ENCODE measurements around the gene TPD52L1. TPM values are rescaled to one million over a fixed set of nuclear protein-coding genes. Genes with fewer than 3 reads are reported as not detected.

Gene TPD52L1
- total and polyA plus RNA-seq, 2 donors (not counting 3 experiments of a cell fraction or from before 2014, with no cell fraction given), result 0.29 to 0.37 TPM

GRCh38 chr6:125163811-125164210 is 10.2 kb downstream of the TPD52L1 start:
- H3K9ac ChIP-seq (replicated peaks; ENCODE audit: extremely low read depth, insufficient read depth, low read length), result no peak overlapping the region
- BruUV-seq (replicated peaks), result no TSS peak
- no peaks in the 10 kb centered on the region for H3K9me3 ChIP-seq (replicated peaks; ENCODE audit: control insufficient read depth, insufficient read depth, low read length)
- POLR2A ChIA-PET, result no interaction called here
- no peak overlapping the region for H2AFZ ChIP-seq (ENCODE audit: low read depth, low read length)
- no peaks in the 10 kb centered on the region for H3K36me3 ChIP-seq (ENCODE audit: control insufficient read depth in 2 of 2, extremely low read depth in 1 of 2, insufficient read depth in 2 of 2, low read length in 2 of 2)
- no peak for FAIRE-seq
- no peak overlapping the region for H3K27ac ChIP-seq (ENCODE audit: insufficient read depth, low read depth, low read length)
- H3K9me1 ChIP-seq (replicated peaks; ENCODE audit: control insufficient read depth, extremely low read depth, insufficient read depth, low read length), result no peaks in the 10 kb centered on the region
- dilution Hi-C loops (cut with MboI; ENCODE audit: extremely low pct_ligation_motif_present, low sequenced_read_pairs), result no loop called here
- DNase-seq (ENCODE audit: low read depth, low spot score), result no peak
- no peaks in the 10 kb centered on the region for H3K4me1 ChIP-seq (ENCODE audit: control insufficient read depth, extremely low read depth, insufficient read depth, low read length)
- no peaks in the 10 kb centered on the region for H3K27me3 ChIP-seq (ENCODE audit: control insufficient read depth in 2 of 2, insufficient read depth in 2 of 2, low read length in 2 of 2)
- no peak overlapping the region for H3K4me2 ChIP-seq (ENCODE audit: insufficient read depth, low read length)
- intact Hi-C loops (cut with micrococcal nuclease), result no loop called here
- no peaks in the 10 kb centered on the region for H3K79me2 ChIP-seq (ENCODE audit: control insufficient read depth, insufficient read depth, low read length)
- CTCF ChIA-PET, result interaction anchor here (1.1 to 2.7 kb wide), 3 partner anchors 10 to 28 kb away, joined by 3 to 13 read pairs (median 7); partner anchors contain the start of gene TPD52L1
- H4K20me1 ChIP-seq (replicated peaks; ENCODE audit: control insufficient read depth, extremely low read depth, insufficient read depth, low read length), result no peaks in the 10 kb centered on the region
- no peak overlapping the region for H3K4me3 ChIP-seq (replicated peaks in 1 of 3; ENCODE audit: insufficient read depth in 1 of 3, low read depth in 1 of 3, low read length in 3 of 3)
- TF ChIP-seq MAX (IDR thresholded peaks at IDR 0.05; ENCODE audit: insufficient read depth, insufficient read length), result no peak
- no peak for TF ChIP-seq POLR2AphosphoS5 (IDR thresholded peaks at IDR 0.05; ENCODE audit: insufficient read depth, low read depth, low read length)
- no peak for TF ChIP-seq GATA2 (IDR thresholded peaks at IDR 0.05; ENCODE audit: insufficient read depth, insufficient read length, low read depth, low read length)
- no peak for TF ChIP-seq CTCF (IDR thresholded peaks at IDR 0.05; ENCODE audit: extremely low read depth in 1 of 2, insufficient read depth in 1 of 2, low read depth in 1 of 2, low read length in 2 of 2)
- no peak for TF ChIP-seq FOS (IDR thresholded peaks at IDR 0.05; ENCODE audit: borderline replicate concordance, insufficient read depth, low read length)
- no peak for TF ChIP-seq MYC (IDR thresholded peaks at IDR 0.05; ENCODE audit: low read depth, low read length)
- TF ChIP-seq JUN (IDR thresholded peaks at IDR 0.05; ENCODE audit: borderline replicate concordance, insufficient read depth, insufficient read length, low read depth), result no peak
- no peak for TF ChIP-seq POLR2A (IDR thresholded peaks at IDR 0.05; ENCODE audit: low read depth, low read length)
- TF ChIP-seq EZH2 (IDR thresholded peaks at IDR 0.05; ENCODE audit: borderline replicate concordance, low read depth, low read length, severe bottlenecking), result no peak

Measured in endothelial cell of umbilical vein (primary cell).